Stimulated activated naive B cell treated with anti-CD40 and anti-IgM and Interleukin-4, amounts not matched to agents 10 μg/mL and 1 μg/mL and 100 μg/mL, for 72 hours (primary cell): Measurements from ENCODE around the gene SAG.

Experiments used
- ATAC-seq, 2 donors: fragments of 150-1000 bp; cut with Tn5 transposase; replicated peaks; 2 replicates each; pipeline ENCODE4 v1.10.0; 2021; ENCODE audit warnings: moderate library complexity in 1 of 2
- DNase-seq: peaks from one replicate; pipeline ENCODE4 v3.0.0; 2021
- H3K27ac Mint-ChIP-seq: one replicate; pipeline ENCODE4 v1.8.0; 2022; ENCODE audit warnings: mild to moderate bottlenecking, mixed read lengths
- H3K27me3 Mint-ChIP-seq, 2 donors: one replicate each; pipeline ENCODE4 v1.8.0; 2022; ENCODE audit warnings: mixed read lengths in 2 of 2
- H3K36me3 Mint-ChIP-seq, 2 donors: one replicate each; pipeline ENCODE4 v1.8.0; 2022; ENCODE audit warnings: mixed read lengths in 2 of 2, mild to moderate bottlenecking in 1 of 2
- H3K4me1 Mint-ChIP-seq, 2 donors: one replicate each; pipeline ENCODE4 v1.8.0; 2022; ENCODE audit warnings: mixed read lengths in 2 of 2, mild to moderate bottlenecking in 1 of 2
- H3K4me3 Mint-ChIP-seq, 2 donors: one replicate each; pipeline ENCODE4 v1.8.0; 2022; ENCODE audit warnings: mild to moderate bottlenecking in 2 of 2, mixed read lengths in 2 of 2, moderate library complexity in 1 of 2
- H3K9me3 Mint-ChIP-seq, 2 donors: one replicate each; pipeline ENCODE4 v1.8.0; 2022; ENCODE audit warnings: mixed read lengths in 2 of 2, mild to moderate bottlenecking in 1 of 2

The SAG gene

DNA sequence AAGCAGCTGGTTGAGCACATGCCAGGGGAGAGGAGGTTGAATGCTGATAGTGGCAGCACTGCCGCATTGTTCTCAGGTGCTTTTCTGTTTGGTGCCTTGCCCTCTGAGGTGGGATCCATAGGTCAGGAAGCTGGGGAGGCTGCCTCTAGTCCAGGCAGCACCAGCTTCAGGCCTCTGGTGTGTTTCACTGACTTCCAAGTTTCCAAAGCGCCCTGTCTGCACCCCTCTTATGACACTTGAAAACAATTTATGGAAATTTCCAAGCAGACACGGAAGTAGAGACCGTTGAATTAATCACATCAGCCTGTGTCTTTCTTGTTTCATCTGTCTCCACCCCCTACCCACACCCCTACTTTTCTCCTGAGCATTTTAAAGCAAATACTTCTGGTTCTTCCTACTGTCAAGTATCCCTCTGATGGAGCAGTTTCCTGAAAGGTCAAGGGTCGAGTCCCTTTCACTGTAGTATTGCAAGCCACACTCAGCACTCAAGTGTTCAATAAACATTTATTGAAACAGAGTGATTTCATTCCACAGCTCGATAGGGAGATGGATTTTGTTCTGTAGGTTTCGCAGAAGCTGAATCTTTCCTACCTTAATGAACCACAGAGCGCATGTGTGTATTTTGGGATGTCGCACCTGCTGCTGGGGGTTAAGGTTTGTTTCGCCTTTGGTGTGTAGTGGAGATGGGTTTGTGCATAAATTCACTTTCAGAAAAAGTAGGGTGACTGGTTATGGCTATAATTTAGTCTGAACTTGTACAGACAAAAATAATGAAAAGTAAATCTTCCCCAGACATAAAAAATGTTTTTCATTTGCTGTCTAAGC is 68.1 kb downstream of the SAG start:
- Mint-ChIP-seq H3K36me3 (peaks cover 41 to 61% of the 10 kb centered on the region in 2 donors), H3K27me3 (no peaks in the 10 kb centered on the region), H3K27ac (peak overlapping the region; percentile 72), H3K9me3 (no peaks in the 10 kb centered on the region), H3K4me1 (peaks cover 44 to 60% of the 10 kb centered on the region in 2 donors), H3K4me3 (peak overlapping the region in 1 of 2 donors; percentile 17)
- ATAC-seq (no peak), DNase-seq (no peak)

DNA sequence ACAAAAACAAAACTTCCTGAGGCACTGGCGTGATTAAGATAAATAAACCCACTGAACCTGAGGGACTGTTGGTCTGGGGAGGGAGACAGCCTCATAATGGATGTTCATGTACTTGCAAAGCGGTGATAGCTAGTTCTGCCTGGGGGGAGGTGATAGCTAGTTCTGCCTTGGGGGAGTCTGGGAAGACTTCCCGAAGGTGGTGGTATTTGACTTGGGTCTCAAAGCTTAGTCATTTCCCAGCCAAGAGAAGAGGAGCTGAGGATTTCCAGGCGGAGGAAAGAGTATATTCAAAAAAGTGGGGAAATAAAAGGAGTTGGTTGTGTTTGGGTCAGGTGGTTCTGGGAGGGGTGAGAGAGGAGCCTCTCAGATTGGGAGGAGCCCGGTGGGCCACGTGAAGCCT is 71.4 kb downstream of the SAG start:
- H3K36me3 Mint-ChIP-seq = peaks cover 48 to 62% of the 10 kb centered on the region in 2 donors
- H3K27ac Mint-ChIP-seq = peak overlapping the region; percentile 94
- peak overlapping the region; percentile 60 to 72 for H3K4me3 Mint-ChIP-seq
- ATAC-seq (no peak), DNase-seq (no peak)
- H3K9me3 Mint-ChIP-seq = no peaks in the 10 kb centered on the region
- H3K27me3 Mint-ChIP-seq = no peaks in the 10 kb centered on the region
- peaks cover 58 to 77% of the 10 kb centered on the region in 2 donors for H3K4me1 Mint-ChIP-seq

DNA sequence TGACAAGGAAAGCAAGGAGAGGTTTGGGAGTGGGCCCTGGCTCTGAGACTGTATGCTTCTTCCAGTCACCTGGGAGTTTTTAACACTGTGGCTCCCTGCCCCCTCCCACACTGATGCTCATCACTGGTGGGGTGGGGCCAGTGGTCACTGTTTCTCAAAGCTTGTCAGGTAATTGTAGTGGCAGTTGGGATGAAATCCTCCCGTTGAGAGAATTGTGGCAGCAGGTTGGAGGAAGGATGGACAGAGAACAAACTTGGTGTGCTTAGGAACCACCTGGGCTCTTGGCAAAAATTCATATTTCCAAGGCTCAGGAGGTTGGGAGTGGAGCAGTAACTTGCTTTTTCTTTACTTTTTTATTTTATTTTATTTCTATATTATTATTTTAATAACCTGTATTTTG is 71.8 kb downstream of the SAG start:
- H3K4me1 Mint-ChIP-seq = peaks cover 62 to 81% of the 10 kb centered on the region in 2 donors
- ATAC-seq (no peak), DNase-seq (no peak)
- peak overlapping the region; percentile 94 for H3K27ac Mint-ChIP-seq
- H3K36me3 Mint-ChIP-seq = peaks cover 52 to 66% of the 10 kb centered on the region in 2 donors
- H3K9me3 Mint-ChIP-seq = no peaks in the 10 kb centered on the region
- no peaks in the 10 kb centered on the region for H3K27me3 Mint-ChIP-seq
- peak overlapping the region; percentile 60 to 72 for H3K4me3 Mint-ChIP-seq

DNA sequence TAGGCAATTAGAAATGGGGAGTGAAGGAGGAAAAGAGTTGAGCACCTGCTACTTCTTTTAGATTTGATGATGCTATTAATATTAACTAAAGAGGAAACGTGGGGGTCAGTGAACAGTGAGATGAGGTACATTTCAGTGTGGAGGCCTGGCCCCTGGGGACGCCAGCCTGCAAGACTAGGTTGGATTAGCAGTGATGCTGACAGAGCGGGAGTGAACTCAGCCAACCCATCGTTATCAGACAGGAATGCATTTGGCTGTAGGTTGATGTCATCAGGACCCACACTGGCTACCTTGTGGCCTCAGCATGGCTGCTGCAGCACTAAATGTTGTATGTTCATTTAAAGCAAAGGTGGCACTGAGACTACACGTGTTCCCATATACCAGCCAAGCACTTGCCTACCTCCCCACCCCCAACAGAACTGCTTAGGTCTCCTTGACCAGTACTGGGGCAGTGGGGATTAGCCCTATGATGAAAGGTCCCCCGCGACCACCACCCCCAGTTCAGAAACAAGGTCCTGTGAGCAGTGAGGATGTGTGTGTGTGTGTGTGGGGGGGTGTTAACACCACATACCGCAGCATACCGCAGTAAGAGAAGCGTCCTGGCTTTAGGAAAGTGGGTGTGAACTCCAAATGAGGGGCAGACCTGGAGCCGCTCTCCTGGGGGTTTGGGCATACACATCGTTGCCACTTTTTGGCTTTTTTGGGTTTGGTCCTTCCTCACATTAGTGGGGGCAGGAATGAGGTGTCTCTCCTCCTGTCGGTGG is 72.7 kb downstream of the SAG start:
- peak; percentile 88 to 89 for ATAC-seq
- H3K36me3 Mint-ChIP-seq = peaks cover 56 to 69% of the 10 kb centered on the region in 2 donors
- H3K9me3 Mint-ChIP-seq = no peaks in the 10 kb centered on the region
- peak overlapping the region; percentile 86 for H3K27ac Mint-ChIP-seq
- H3K27me3 Mint-ChIP-seq = no peaks in the 10 kb centered on the region
- peak overlapping the region; percentile 58 to 70 for H3K4me3 Mint-ChIP-seq
- peaks cover 68 to 84% of the 10 kb centered on the region in 2 donors for H3K4me1 Mint-ChIP-seq
- peak; percentile 66 for DNase-seq

DNA sequence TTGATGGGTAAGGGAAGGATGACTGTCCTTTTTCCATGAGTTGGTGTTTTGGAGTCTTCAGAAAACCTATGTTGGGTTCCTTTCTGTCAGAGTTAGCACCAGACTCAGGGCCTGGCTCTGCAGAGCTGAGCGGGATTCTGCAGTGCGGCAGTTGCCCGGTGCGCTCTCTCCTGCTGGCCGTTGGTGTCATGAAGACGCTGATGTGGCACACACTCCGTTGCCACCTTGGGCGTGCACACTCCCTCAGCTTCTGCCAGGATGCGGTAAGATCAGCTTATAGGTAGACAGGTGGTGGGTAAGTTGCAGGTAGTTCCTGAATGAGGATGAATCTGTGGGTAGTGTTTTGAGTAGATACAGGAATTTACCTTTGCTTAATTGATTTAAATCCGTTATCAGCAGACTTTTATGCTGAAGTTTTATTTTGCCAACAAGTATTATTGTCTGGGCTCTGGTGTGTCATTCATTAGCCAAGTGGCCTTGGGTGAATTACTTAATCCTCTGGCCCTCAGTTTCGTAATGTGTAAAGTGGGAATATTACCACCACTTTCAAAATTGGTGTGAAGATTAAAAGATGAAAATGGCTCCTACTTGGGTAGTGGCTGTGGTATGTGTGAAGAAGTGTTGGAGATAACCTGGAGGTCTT is 73.5 kb downstream of the SAG start:
- peaks cover 66 to 84% of the 10 kb centered on the region in 2 donors for H3K4me1 Mint-ChIP-seq
- H3K36me3 Mint-ChIP-seq = peaks cover 55 to 67% of the 10 kb centered on the region in 2 donors
- peak overlapping the region in 1 of 2 donors; percentile 58 for H3K4me3 Mint-ChIP-seq
- no peaks in the 10 kb centered on the region for H3K27me3 Mint-ChIP-seq
- H3K9me3 Mint-ChIP-seq = no peaks in the 10 kb centered on the region
- H3K27ac Mint-ChIP-seq = peak overlapping the region; percentile 86
- ATAC-seq (no peak), DNase-seq (no peak)

DNA sequence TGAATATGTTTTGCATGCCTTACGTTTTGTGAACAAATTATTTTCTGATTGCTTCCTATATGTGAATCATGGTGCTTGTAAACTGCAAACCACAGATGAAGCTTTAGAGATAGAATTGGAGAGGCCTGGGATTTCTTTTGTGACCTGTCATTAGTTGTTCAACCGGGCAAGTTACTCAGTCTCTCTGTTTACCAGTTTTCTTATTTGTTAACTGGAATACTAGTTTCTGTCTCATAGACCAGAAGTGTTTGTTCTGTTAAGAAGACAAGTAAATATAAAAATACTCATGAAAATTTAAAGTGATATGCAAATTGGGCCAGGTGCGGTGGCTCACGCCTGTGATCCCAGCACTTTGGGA is 74.0 kb downstream of the SAG start:
- no peaks in the 10 kb centered on the region for H3K27me3 Mint-ChIP-seq
- H3K27ac Mint-ChIP-seq = peak overlapping the region; percentile 86
- H3K36me3 Mint-ChIP-seq = peaks cover 55 to 70% of the 10 kb centered on the region in 2 donors
- peaks cover 70 to 87% of the 10 kb centered on the region in 2 donors for H3K4me1 Mint-ChIP-seq
- peaks cover 0 to under 1% of the 10 kb centered on the region in 2 donors for H3K9me3 Mint-ChIP-seq
- H3K4me3 Mint-ChIP-seq = peak overlapping the region in 1 of 2 donors; percentile 58
- ATAC-seq (no peak), DNase-seq (no peak)

DNA sequence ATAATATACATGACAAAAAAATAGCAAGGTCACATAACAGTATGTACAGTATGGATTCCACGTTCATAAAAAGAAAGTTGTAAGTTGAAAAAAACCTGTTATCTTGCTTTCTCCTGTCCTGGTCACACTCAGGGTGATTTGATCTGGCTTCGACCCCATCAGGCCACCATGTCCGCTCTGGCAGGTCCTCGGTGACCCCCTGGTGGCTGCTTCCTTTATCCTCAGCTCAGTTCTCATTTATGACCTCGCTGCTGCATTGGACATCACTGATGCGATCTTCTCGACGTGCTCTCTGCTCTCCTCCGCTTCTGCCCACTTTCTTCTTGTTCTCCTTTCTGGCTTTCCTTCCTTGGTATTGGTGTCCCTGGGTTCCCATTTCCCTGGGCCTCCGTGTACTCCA is 76.4 kb downstream of the SAG start:
- Mint-ChIP-seq H3K4me1 (peaks cover 74 to 93% of the 10 kb centered on the region in 2 donors), H3K27ac (peak overlapping the region; percentile 99), H3K27me3 (no peaks in the 10 kb centered on the region), H3K9me3 (peaks cover 0 to 2% of the 10 kb centered on the region in 2 donors), H3K4me3 (peak overlapping the region; percentile 82 to 91), H3K36me3 (peaks cover 58 to 75% of the 10 kb centered on the region in 2 donors)
- DNase-seq = no peak
- no peak for ATAC-seq

DNA sequence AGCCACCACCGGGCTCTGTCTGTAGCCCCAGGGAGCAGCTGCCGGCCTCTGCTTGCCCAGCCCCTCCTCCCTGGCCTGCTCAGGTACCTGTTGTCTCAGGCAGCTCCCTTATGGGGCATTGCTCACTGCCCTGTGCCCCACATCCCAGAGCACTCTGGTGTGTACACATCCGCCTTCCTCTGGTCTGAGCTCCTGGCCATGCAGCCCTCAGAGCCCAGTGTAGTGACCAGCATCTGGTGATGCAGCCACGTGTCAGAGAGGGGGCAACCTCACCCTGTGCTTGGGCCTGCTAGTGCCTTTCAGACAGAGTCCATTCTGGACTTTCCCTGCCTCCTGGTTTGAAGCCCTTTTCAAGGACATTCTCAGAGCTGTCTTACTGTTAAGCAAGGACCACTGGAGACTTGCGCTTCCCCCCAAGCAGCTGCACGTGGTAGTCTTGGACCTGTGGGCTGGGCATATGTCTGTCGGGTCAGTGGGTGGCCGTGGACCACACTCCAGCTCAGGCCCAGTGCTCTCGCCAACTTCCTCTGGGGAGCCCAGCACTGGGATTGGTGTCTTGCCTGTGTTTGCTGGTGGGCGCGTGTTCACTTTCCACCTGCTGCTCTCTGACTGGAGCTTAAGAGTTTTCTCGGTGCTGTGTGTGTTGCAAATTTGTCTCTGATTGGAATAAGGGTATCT is 77.3 kb downstream of the SAG start:
- no peak for DNase-seq
- peak overlapping the region; percentile 82 to 91 for H3K4me3 Mint-ChIP-seq
- peaks cover 0 to 2% of the 10 kb centered on the region in 2 donors for H3K9me3 Mint-ChIP-seq
- H3K36me3 Mint-ChIP-seq = peaks cover 63 to 79% of the 10 kb centered on the region in 2 donors
- peaks cover 71 to 93% of the 10 kb centered on the region in 2 donors for H3K4me1 Mint-ChIP-seq
- peak; percentile 1 to 17 for ATAC-seq
- H3K27me3 Mint-ChIP-seq = no peaks in the 10 kb centered on the region
- H3K27ac Mint-ChIP-seq = peak overlapping the region; percentile 99

DNA sequence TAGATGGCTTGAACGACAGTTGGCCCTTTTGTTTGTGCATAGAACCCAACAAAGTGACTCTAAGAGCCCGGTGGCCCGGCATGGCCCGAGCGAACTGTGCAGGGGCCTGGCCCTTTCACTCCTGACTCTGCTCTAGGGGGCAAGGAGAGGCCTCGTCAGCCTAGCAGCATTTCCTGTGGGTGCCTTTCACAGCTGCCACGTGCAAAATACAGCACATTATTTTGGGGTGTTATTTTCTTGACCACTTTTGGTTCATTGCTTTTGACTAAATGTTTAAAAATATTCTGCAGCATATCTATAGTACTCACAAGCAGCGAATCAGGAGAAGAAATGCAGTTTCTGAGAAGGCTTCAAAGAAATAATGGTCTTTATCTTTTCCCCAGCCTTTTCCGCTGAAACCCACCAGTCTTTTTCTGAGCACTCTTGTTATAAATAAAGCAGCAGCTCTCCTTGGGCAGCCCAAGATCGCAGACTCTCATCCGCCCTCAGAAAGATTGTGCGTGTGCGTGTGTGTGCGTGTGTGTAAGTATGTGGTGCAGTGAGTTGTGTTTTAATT is 78.0 kb downstream of the SAG start:
- Mint-ChIP-seq H3K9me3 (peaks cover 0 to 2% of the 10 kb centered on the region in 2 donors), H3K4me1 (peaks cover 68 to 92% of the 10 kb centered on the region in 2 donors), H3K4me3 (peak overlapping the region; percentile 82 to 91), H3K27me3 (no peaks in the 10 kb centered on the region), H3K27ac (peak overlapping the region; percentile 99), H3K36me3 (peaks cover 65 to 77% of the 10 kb centered on the region in 2 donors)
- peak; percentile 68 for DNase-seq
- peak; percentile 78 to 80 for ATAC-seq

DNA sequence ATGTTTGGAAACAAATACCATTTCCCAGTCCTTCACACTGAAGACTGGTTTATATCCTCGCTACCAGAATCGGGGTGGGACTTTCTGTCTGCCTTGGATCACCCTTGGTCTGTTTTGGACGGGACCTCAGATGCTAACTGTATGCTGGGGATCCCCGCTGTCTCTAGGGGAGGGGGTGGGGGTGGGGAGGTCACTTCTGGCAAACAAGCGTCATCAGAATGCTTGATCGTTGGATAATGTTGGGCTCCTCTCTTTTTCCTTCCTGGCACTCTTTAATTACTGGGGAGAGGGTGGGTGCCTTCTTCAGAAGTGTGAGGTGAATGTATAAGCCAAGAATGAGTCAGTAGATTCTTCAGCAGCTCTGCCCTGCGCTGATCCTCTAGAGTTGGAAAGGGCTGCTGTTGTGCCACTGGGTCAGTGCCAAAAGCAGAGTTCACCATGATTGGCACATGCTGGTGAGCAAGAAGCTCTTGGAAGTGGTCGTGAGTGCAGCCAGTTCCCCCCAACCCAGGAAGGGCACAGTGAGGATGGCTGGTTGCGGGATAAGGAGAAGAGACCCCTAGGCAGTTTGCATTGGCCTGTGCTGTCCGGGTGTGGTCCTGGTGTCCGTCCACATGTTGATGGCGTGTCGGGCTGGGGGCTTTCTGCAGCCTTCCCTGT is 78.9 kb downstream of the SAG start:
- peaks cover 0 to 2% of the 10 kb centered on the region in 2 donors for H3K9me3 Mint-ChIP-seq
- peaks cover 60 to 82% of the 10 kb centered on the region in 2 donors for H3K4me1 Mint-ChIP-seq
- H3K27ac Mint-ChIP-seq = peak overlapping the region; percentile 99
- peak overlapping the region; percentile 82 to 91 for H3K4me3 Mint-ChIP-seq
- ATAC-seq = peak; percentile 57 to 64
- H3K36me3 Mint-ChIP-seq = peaks cover 64 to 71% of the 10 kb centered on the region in 2 donors
- DNase-seq = peak; percentile 49
- H3K27me3 Mint-ChIP-seq = no peaks in the 10 kb centered on the region

DNA sequence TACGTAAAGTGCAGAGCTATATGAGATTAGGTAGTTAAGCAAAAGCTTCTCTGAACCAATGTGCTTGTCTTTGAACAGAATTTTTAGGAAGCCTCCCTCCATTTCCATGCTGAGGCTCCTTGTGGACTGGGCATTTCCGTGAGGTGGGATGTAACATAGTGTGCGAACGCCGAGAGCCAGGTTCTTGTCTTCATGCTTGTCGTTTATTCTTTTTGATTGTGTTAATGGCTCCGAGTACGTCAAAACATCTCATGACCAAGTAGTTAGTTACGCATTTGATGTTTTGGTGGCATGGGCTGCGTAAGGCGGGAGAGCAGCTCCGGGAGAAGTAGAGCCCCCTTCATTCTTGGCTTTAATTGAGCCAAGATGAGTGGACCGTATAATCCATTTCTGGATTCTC is 79.6 kb downstream of the SAG start:
- Mint-ChIP-seq H3K36me3 (peaks cover 64 to 74% of the 10 kb centered on the region in 2 donors), H3K4me3 (peak overlapping the region; percentile 82 to 91), H3K27ac (peak overlapping the region; percentile 99), H3K9me3 (peaks cover 0 to 2% of the 10 kb centered on the region in 2 donors), H3K4me1 (peaks cover 58 to 75% of the 10 kb centered on the region in 2 donors), H3K27me3 (no peaks in the 10 kb centered on the region)
- DNase-seq (no peak), ATAC-seq (no peak)

DNA sequence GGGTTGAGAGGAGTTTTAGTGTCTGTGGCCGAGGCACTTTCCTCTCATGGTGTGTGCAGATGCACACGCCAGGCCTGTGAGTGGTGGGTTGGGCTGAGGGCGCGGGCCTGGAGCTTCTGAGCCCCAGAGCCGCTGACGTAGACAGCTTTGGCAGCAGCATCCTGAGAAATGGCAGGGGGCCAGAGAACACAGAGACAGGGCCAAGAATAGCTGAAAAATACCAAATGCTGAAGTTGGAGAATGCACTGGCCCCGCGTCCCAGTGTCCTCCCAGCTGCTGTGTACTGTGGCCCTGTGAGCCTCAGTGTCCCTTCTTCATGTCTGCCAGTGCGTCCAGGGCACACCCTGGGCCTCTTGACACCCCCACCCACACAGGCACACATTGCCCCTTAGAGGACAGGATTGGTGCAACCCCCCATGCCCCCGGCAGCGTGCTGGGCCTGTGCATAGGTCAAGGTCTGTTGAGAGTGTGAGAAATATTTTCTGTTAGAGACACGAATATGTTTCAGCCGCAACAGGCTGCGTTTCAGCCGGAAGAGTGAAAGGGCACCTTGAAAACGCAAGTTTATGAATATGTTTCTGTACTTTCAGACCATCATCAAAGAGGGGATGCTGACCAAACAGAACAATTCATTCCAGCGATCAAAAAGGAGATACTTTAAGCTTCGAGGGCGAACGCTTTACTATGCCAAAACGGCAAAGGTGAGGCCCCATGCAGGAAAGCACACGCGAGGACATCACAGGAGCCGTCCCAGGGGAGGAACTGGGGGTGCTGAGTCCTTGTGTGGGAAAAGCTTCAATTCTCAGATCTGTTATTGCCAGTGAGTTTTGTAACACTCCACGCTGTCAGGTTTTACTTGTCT is 80.3 kb downstream of the SAG start:
- H3K27me3 Mint-ChIP-seq = no peaks in the 10 kb centered on the region
- H3K9me3 Mint-ChIP-seq = peaks cover 0 to 2% of the 10 kb centered on the region in 2 donors
- peaks cover 61 to 67% of the 10 kb centered on the region in 2 donors for H3K36me3 Mint-ChIP-seq
- DNase-seq = no peak
- H3K27ac Mint-ChIP-seq = peak overlapping the region; percentile 99
- H3K4me3 Mint-ChIP-seq = peak overlapping the region; percentile 82 to 91
- H3K4me1 Mint-ChIP-seq = peaks cover 51 to 71% of the 10 kb centered on the region in 2 donors
- ATAC-seq = no peak
